ENCODE data around the gene ZNF175.

DNA sequence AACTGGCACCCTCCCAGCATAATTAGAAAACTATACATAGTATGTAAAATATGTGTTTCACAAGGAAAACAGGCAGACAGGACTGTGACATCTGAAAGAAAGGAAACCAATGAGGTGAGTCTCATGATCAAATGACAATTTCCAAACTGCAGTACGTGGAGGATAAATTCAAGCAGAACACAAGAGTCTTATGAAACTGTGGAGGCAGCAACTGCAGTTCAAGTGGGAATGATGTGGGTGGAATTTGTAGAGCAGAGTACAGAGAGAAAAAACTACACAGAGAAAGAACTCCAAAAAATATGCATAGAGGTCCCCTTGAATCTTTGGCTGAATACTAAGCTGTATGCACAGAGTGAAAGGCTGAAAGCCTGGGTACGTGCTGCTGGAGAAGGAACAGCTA is 49.3 kb upstream of the ZNF175 start:
- TF ChIP-seq CTCF (IDR thresholded peaks at IDR 0.05) (no peak), ZFX (IDR thresholded peaks at IDR 0.05; ENCODE audit: borderline replicate concordance) (no peak)
